Stimulated activated CD4-positive, alpha-beta T cell treated with anti-CD3 and anti-CD28 coated beads, TNF-alpha, amount 100 ng/mL, for 4 hours (primary cell): ENCODE results near the gene BTBD2.
A peak's percentile ranks its signal among the peaks of the same experiment; 100 is the strongest.

Experiments used
- DNase-seq, 3 experiments: peaks; one replicate each; pipeline ENCODE4 v3.0.0-alpha.2; 2020; ENCODE audit warnings: low read depth in 3 of 3

BTBD2 gene

GRCh38 chr19:1942078-1942933, 73.2 kb downstream of the BTBD2 start:
- DNase-seq: peak; percentile 38 to 63 (median 44)

GRCh38 chr19:1941146-1942077, 74.1 kb downstream of the BTBD2 start, which contains the start of gene CSNK1G2:
CSNK1G2 (plus strand) TSS chr19:1941172; CDS start chr19:1969773, 28,601 bp downstream.
- peak in 1 of 3 experiments; percentile 20 for DNase-seq

GRCh38 chr19:1938071-1938470, 77.4 kb downstream of the BTBD2 start:
- no peak for DNase-seq

GRCh38 chr19:1936916-1937610, 78.5 kb downstream of the BTBD2 start:
- DNase-seq: no peak

GRCh38 chr19:1936430-1936829, 79.1 kb downstream of the BTBD2 start:
- no peak for DNase-seq

- DNase-seq: no peak
These were observed 79.9 kb downstream of the BTBD2 start for GRCh38 chr19:1935484-1936208.
